Measurements from ENCODE around the gene APOBEC4.

DNA sequence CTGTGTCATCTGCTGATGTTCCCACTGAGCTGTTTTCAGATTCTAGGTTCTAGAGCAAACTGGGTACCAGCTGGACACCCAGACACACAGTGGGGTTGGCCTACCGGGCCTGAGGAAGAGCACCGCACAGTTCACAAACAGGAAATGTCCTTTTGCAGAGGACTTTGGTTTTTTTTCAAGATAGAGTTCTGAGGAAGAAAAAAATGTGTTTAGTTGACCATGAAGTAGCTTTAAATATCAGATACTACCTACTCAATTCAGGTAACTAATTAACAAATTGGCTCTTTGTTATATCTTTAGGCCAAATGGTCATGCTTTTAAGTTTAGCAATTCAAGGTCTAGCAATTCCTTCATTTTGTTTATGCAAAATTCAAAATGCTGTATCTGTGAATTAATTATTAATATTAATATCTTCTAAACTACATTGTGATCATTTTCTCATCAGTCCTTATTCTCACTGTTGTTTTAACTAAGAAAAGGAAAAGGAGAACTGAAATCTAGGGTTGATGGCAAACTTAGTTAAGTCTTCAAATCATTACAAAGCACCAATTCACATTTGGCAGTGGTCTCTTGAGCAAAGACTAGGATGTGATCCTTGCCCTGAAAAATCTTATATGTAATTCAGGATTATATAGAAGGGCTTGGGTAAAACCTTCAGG, 45.7 kb downstream of the APOBEC4 start:
- TF ChIP-seq REST (IDR thresholded peaks at IDR 0.05; ENCODE audit: low read depth) = no peak
- TF ChIP-seq CTCF (IDR thresholded peaks at IDR 0.05 in 2 of 3, conservative IDR thresholded peaks at IDR 0.05 in 1 of 3; ENCODE audit: borderline replicate concordance in 1 of 3, insufficient read depth in 1 of 3, low read depth in 2 of 3, low read length in 2 of 3) = no peak
- TF ChIP-seq POLR2A (IDR thresholded peaks at IDR 0.05; ENCODE audit: borderline replicate concordance, extremely low read depth, insufficient read depth, insufficient read length) = no peak
- no peak for TF ChIP-seq TCF7L2 (IDR thresholded peaks at IDR 0.05; ENCODE audit: borderline replicate concordance, extremely low read depth, insufficient read depth, insufficient read length)
- TF ChIP-seq EZH2 (IDR thresholded peaks at IDR 0.05) = no peak
- no peak for TF ChIP-seq EZH2phosphoT487 (IDR thresholded peaks at IDR 0.05; ENCODE audit: borderline replicate concordance)
- TF ChIP-seq POLR2AphosphoS5 (IDR thresholded peaks at IDR 0.05; ENCODE audit: low read depth, low read length) = no peak
- TF ChIP-seq SRF (IDR thresholded peaks at IDR 0.05; ENCODE audit: low read depth) = no peak
- TF ChIP-seq SIN3A (IDR thresholded peaks at IDR 0.05; ENCODE audit: low read depth) = no peak
- TF ChIP-seq, protein P1, sequence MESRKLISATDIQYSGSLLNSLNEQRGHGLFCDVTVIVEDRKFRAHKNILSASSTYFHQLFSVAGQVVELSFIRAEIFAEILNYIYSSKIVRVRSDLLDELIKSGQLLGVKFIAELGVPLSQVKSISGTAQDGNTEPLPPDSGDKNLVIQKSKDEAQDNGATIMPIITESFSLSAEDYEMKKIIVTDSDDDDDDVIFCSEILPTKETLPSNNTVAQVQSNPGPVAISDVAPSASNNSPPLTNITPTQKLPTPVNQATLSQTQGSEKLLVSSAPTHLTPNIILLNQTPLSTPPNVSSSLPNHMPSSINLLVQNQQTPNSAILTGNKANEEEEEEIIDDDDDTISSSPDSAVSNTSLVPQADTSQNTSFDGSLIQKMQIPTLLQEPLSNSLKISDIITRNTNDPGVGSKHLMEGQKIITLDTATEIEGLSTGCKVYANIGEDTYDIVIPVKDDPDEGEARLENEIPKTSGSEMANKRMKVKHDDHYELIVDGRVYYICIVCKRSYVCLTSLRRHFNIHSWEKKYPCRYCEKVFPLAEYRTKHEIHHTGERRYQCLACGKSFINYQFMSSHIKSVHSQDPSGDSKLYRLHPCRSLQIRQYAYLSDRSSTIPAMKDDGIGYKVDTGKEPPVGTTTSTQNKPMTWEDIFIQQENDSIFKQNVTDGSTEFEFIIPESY (IDR thresholded peaks at IDR 0.05; ENCODE audit: extremely low read depth, insufficient replicate concordance, low read length) = no peak
